Fibroblast of lung (primary cell): ENCODE results near the gene DCBLD2. TPM values are rescaled to one million over a fixed set of nuclear protein-coding genes. Genes with fewer than 3 reads are reported as not detected.
A peak's percentile ranks its signal among the peaks of the same experiment; 100 is the strongest.

ENCODE experiments used
- DNase-seq, 2 donors: peaks; one replicate each; pipeline versions ENCODE4 v3.0.0 to v3.0.0-alpha.2; 2010; ENCODE audit warnings: low read depth in 2 of 2
- H2AFZ ChIP-seq: 2 replicates; pipeline ENCODE4 v1.5.1; 2012; ENCODE audit warnings: low read length, control low read depth, inconsistent platforms
- H3K27ac ChIP-seq: 2 replicates; pipeline ENCODE4 v1.5.1; 2011; ENCODE audit warnings: low read length, control low read depth; ENCODE audit not compliant: insufficient read depth
- H3K27me3 ChIP-seq: 2 replicates; pipeline ENCODE4 v1.5.1; 2011; ENCODE audit warnings: mild to moderate bottlenecking, low read length; ENCODE audit not compliant: control insufficient read depth, insufficient read depth
- H3K36me3 ChIP-seq: 2 replicates; pipeline ENCODE4 v1.5.1; 2011; ENCODE audit warnings: low read length; ENCODE audit not compliant: control insufficient read depth, insufficient read depth
- H3K4me1 ChIP-seq: 2 replicates; pipeline ENCODE4 v1.5.1; 2011; ENCODE audit warnings: low read length; ENCODE audit not compliant: control insufficient read depth, insufficient read depth; ENCODE audit errors: extremely low read depth
- H3K4me2 ChIP-seq: 2 replicates; pipeline ENCODE4 v1.5.1; 2011; ENCODE audit warnings: low read length, control low read depth; ENCODE audit not compliant: insufficient read depth; ENCODE audit errors: extremely low read depth
- H3K4me3 ChIP-seq, 4 experiments: fragments of 200-600 bp in 1 of 4; sonication (generic) in 1 of 4; replicated peaks in 1 of 4; 2 replicates each; pipeline ENCODE4 v1.5.1; 2011 to 2016; ENCODE audit warnings: low read length in 4 of 4, low read depth in 3 of 4, mild to moderate bottlenecking in 3 of 4, control low read depth in 2 of 4, inconsistent platforms in 1 of 4, mixed read lengths in 1 of 4; ENCODE audit not compliant: insufficient read depth in 1 of 4; ENCODE audit errors: control extremely low read depth in 1 of 4
- H3K79me2 ChIP-seq: 2 replicates; pipeline ENCODE4 v1.5.1; 2012; ENCODE audit warnings: mild to moderate bottlenecking, low read length, inconsistent platforms; ENCODE audit not compliant: control insufficient read depth, insufficient read depth
- H3K9ac ChIP-seq: 2 replicates; pipeline ENCODE4 v1.5.1; 2011; ENCODE audit warnings: mild to moderate bottlenecking, low read length, control low read depth; ENCODE audit not compliant: insufficient read depth
- H3K9me3 ChIP-seq: 2 replicates; pipeline ENCODE4 v1.5.1; 2012; ENCODE audit warnings: low read depth, low read length; ENCODE audit not compliant: control insufficient read depth, insufficient read depth
- H4K20me1 ChIP-seq: 2 replicates; pipeline ENCODE4 v1.5.1; 2011; ENCODE audit warnings: low read length; ENCODE audit not compliant: control insufficient read depth, insufficient read depth; ENCODE audit errors: extremely low read depth
- CTCF ChIP-seq, 2 donors: IDR thresholded peaks in 1 of 2; conservative IDR thresholded peaks in 1 of 2; 1 replicate in 1 of 2; 2 replicates in 1 of 2; pipeline ENCODE4 v1.5.1; 2011 to 2012; ENCODE audit warnings: low read length in 2 of 2, control low read depth in 1 of 2, inconsistent platforms in 1 of 2, low read depth in 1 of 2, mild to moderate bottlenecking in 1 of 2
- EZH2 ChIP-seq: IDR thresholded peaks from 2 replicates; pipeline ENCODE4 v1.5.1; 2012; ENCODE audit warnings: low read length, control low read depth, mild to moderate bottlenecking; ENCODE audit errors: missing control alignments
- polyA plus RNA-seq, 2 donors: library from polyadenylated mRNA; depleted of rRNA in 1 of 2; stranded (reverse) in 1 of 2; unstranded in 1 of 2; fragments of >200 nt; gene quantifications; 2 replicates each; pipeline ENCODE4 v1.2.1, GENCODE V29; 2011 to 2012; ENCODE audit warnings: missing spikeins in 1 of 2
- total RNA-seq: library from RNA; depleted of rRNA; stranded (reverse); fragments of >200 nt; gene quantifications from 2 replicates; pipeline ENCODE4 v1.2.1, GENCODE V29; 2014

Gene DCBLD2
- total and polyA plus RNA-seq, 2 donors (not counting 1 experiment from before 2014, with no cell fraction given), result 98.1 to 195 TPM

GRCh38 chr3:98920166-98920565, 18.7 kb upstream of the DCBLD2 start:
- Histone ChIP-seq H3K9ac (no peak overlapping the region), H3K4me1 (peaks cover 2% of the 10 kb centered on the region), H3K36me3 (no peaks in the 10 kb centered on the region), H4K20me1 (no peaks in the 10 kb centered on the region), H3K4me3 (no peak overlapping the region), H3K27me3 (no peaks in the 10 kb centered on the region), H3K79me2 (no peaks in the 10 kb centered on the region), H3K27ac (no peak overlapping the region), H3K4me2 (no peak overlapping the region), H2AFZ (no peak overlapping the region), H3K9me3 (no peaks in the 10 kb centered on the region)
- TF ChIP-seq CTCF (conservative IDR thresholded peaks at IDR 0.05 in 1 of 2, IDR thresholded peaks at IDR 0.05 in 1 of 2; ENCODE audit: low read depth in 1 of 2, low read length in 2 of 2) (no peak), EZH2 (no peak)
- no peak for DNase-seq

- H3K4me3 ChIP-seq, result no peak overlapping the region
- no peaks in the 10 kb centered on the region for H3K36me3 ChIP-seq
- no peak for TF ChIP-seq EZH2
- TF ChIP-seq CTCF (conservative IDR thresholded peaks at IDR 0.05 in 1 of 2, IDR thresholded peaks at IDR 0.05 in 1 of 2; ENCODE audit: low read depth in 1 of 2, low read length in 2 of 2), result no peak
- H2AFZ ChIP-seq, result no peak overlapping the region
- H3K4me2 ChIP-seq, result no peak overlapping the region
- no peak overlapping the region for H3K27ac ChIP-seq
- H3K79me2 ChIP-seq, result no peaks in the 10 kb centered on the region
- H3K9me3 ChIP-seq, result no peaks in the 10 kb centered on the region
- H4K20me1 ChIP-seq, result no peaks in the 10 kb centered on the region
- H3K9ac ChIP-seq, result no peak overlapping the region
- DNase-seq, result peak in 1 of 2 donors; percentile 72
- H3K27me3 ChIP-seq, result no peaks in the 10 kb centered on the region
- H3K4me1 ChIP-seq, result peaks cover 2% of the 10 kb centered on the region
Measured at GRCh38 chr3:98918586-98918985, 17.1 kb upstream of the DCBLD2 start.

- Histone ChIP-seq H3K79me2 (no peaks in the 10 kb centered on the region), H2AFZ (no peak overlapping the region), H3K36me3 (no peaks in the 10 kb centered on the region), H3K9me3 (no peaks in the 10 kb centered on the region), H3K4me2 (no peak overlapping the region), H3K27ac (no peak overlapping the region), H3K4me3 (no peak overlapping the region), H3K9ac (no peak overlapping the region), H3K4me1 (peaks cover under 1% of the 10 kb centered on the region), H3K27me3 (no peaks in the 10 kb centered on the region), H4K20me1 (no peaks in the 10 kb centered on the region)
- peak in 1 of 2 donors; percentile 50 for DNase-seq
- TF ChIP-seq EZH2 (no peak), CTCF (conservative IDR thresholded peaks at IDR 0.05 in 1 of 2, IDR thresholded peaks at IDR 0.05 in 1 of 2; ENCODE audit: low read depth in 1 of 2, low read length in 2 of 2) (no peak)
Measured at GRCh38 chr3:98917608-98918007, 16.1 kb upstream of the DCBLD2 start.
